Neural cell (in vitro differentiated cells): Measurements from ENCODE around the gene SUMF1.

ENCODE experiments used
- CTCF ChIP-seq: fragments of 450-650 bp; IDR thresholded peaks from 2 replicates; pipeline ENCODE4 v1.5.1; 2014; ENCODE audit warnings: antibody characterized with exemption, mild to moderate bottlenecking, moderate library complexity; ENCODE audit not compliant: poor library complexity, severe bottlenecking
- EP300 ChIP-seq: fragments of 450-650 bp; conservative IDR thresholded peaks from 2 replicates; pipeline ENCODE4 v1.6.1; 2014; ENCODE audit warnings: antibody characterized with exemption, mild to moderate bottlenecking, moderate library complexity; ENCODE audit not compliant: poor library complexity, severe bottlenecking
- EZH2 ChIP-seq: fragments of 200-600, 300-800 bp; shearing (Covaris generic), sonication (generic); IDR thresholded peaks from 2 replicates; pipeline ENCODE4 v1.6.1; 2014; ENCODE audit warnings: antibody characterized with exemption, low read length, borderline replicate concordance, mild to moderate bottlenecking; ENCODE audit not compliant: insufficient read depth, poor library complexity, severe bottlenecking
- MXI1 ChIP-seq: fragments of 450-650 bp; conservative IDR thresholded peaks from 2 replicates; pipeline ENCODE4 v1.6.1; 2014; ENCODE audit warnings: antibody characterized with exemption, mild to moderate bottlenecking; ENCODE audit not compliant: poor library complexity, severe bottlenecking
- POLR2AphosphoS5 ChIP-seq: IDR thresholded peaks from 2 replicates; pipeline ENCODE4 v1.6.1; 2012
- RAD21 ChIP-seq: fragments of 450-650 bp; conservative IDR thresholded peaks from 2 replicates; pipeline ENCODE4 v1.6.1; 2014; ENCODE audit warnings: antibody characterized with exemption, mild to moderate bottlenecking, moderate library complexity
- REST ChIP-seq: IDR thresholded peaks from 2 replicates; pipeline ENCODE4 v1.6.1; 2012; ENCODE audit warnings: borderline replicate concordance
- SMC3 ChIP-seq: fragments of 450-650 bp; conservative IDR thresholded peaks from 2 replicates; pipeline ENCODE4 v1.6.1; 2014; ENCODE audit warnings: antibody characterized with exemption, mild to moderate bottlenecking, moderate library complexity; ENCODE audit not compliant: poor library complexity
- TAF1 ChIP-seq: IDR thresholded peaks from 2 replicates; pipeline ENCODE4 v1.6.1; 2012; ENCODE audit warnings: low read depth

- no peak for TF ChIP-seq CTCF
- TF ChIP-seq MXI1: no peak
- TF ChIP-seq POLR2AphosphoS5: no peak
- TF ChIP-seq SMC3: no peak
- no peak for TF ChIP-seq EZH2
- TF ChIP-seq EP300: no peak
- TF ChIP-seq REST: no peak
- TF ChIP-seq TAF1: no peak
- TF ChIP-seq RAD21: no peak
These were observed 55.2 kb downstream of the SUMF1 start for GRCh38 chr3:4411833-4412232.
